GM19238 (cell line): ENCODE results near the gene RIMS1.
A peak's percentile ranks its signal among the peaks of the same experiment; 100 is the strongest.

Experiments used
- DNase-seq: peaks from one replicate; pipeline ENCODE4 v3.0.0; 2011; ENCODE audit warnings: low spot score; ENCODE audit not compliant: insufficient read length

Gene RIMS1

GRCh38 chr6:72081871-72082270, 195.5 kb downstream of the RIMS1 start:
- DNase-seq: no peak

DNA sequence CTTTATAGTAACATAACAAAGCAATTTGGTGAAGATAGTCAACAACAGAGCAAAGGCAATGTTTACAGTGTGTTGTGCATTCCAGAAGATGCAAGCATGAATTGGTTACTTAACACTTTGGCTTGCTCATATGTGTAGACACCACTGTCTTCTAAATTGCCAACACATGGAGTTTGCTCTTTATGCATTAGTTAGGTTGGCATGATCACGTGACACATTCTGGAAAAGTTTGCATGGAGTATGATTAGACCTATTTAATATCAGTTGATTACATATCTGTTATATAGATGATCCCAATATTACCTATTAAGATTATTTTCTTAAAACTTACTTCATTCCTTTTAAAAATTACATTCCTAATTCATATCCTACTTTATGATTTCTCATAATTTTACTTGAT, 197.6 kb downstream of the RIMS1 start:
- DNase-seq: no peak

DNA sequence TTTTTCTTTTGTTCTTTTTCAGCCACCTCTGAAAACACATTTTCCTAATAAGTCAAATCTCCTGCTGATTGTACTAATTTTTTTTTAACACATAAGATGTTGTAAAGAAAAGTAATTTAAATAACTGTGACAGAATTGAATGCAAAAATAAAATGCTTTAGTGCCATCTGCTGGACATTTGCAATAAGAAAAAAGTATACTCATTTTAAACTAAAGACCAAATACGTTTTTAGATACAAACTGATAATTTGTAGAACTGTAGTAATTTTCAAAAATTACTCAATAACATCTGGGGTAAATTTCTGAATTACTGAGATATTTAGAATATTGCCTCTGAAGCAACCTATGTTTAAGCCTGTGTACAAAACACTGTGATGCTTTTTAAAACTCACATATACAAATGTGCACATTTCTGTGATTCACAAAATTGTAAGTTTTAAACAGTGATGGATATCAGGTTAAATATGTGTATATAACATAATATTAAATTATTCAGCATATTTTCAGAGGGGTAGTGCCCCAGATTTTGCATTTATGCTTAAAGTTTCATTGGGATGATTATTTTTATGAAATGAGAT, 198.7 kb downstream of the RIMS1 start:
- DNase-seq: no peak

- no peak for DNase-seq
Observed at GRCh38 chr6:72094506-72094905, 208.2 kb downstream of the RIMS1 start.

GRCh38 chr6:72102561-72102960, 216.2 kb downstream of the RIMS1 start:
- DNase-seq: no peak

DNA sequence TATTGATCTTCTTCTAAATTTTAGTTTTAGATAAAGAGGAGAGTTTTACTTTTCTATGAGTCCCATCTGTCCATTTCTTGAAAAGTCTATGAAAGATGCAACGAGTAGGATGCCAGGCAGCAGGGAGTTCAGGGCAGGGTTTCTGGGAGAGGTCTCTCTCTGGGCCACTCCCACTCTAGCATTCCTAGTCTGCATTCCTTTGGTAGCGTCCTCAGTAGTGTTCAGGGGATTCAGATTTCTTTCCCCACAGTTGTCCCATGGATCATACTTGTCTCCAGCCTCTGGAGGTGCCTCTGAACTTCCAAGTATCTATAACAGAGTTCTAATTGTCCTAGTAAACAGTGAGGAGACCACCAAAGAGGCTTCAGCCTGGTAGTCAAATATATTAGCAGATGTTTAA, 225.3 kb downstream of the RIMS1 start:
- DNase-seq: no peak

DNA sequence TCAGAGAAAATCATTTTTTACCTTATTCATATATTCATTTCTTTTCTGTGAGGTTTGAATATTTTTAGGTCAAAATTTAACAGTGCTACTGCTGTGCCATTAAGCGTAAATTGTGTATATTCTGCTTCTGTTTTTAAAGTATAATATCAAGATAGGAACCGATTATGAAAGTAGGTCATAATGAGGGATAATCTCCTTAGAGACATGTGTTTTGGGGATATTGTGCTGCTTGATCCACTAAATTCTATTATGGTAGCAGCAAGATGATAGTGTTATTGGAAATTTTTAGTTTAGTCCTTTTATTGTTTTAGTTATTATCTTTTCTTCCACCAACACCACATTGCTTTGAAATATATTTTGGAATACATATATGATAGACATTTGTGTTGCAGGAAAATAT, 244.0 kb downstream of the RIMS1 start:
- no peak for DNase-seq

GRCh38 chr6:72132427-72132826, 246.1 kb downstream of the RIMS1 start:
- no peak for DNase-seq

- no peak for DNase-seq
Observed at GRCh38 chr6:72132851-72133250, 246.5 kb downstream of the RIMS1 start.

GRCh38 chr6:72133324-72133723, 247.0 kb downstream of the RIMS1 start:
- no peak for DNase-seq

DNA sequence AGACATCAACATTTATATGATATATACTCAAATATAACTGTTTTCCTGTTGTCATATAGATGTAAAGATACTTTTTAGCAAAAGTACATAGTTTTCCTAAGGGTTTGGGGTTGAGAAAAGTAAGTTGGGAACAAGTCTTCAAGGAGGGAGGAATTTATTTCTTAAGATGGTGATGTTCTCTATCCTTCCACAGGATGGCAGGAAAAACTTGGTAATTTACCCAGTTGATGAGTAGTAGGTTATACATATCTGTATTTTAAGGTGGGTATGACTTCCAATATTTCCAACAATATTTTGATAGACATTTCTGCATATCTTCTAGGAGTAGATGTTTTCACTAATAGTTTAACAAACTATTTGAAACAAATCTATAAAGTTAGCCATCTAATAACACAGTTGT, 254.4 kb downstream of the RIMS1 start:
- DNase-seq: no peak

GRCh38 chr6:72149715-72150114, 263.4 kb downstream of the RIMS1 start:
- DNase-seq: no peak

- DNase-seq: no peak
Observed at GRCh38 chr6:72151742-72152141, 265.4 kb downstream of the RIMS1 start.

DNA sequence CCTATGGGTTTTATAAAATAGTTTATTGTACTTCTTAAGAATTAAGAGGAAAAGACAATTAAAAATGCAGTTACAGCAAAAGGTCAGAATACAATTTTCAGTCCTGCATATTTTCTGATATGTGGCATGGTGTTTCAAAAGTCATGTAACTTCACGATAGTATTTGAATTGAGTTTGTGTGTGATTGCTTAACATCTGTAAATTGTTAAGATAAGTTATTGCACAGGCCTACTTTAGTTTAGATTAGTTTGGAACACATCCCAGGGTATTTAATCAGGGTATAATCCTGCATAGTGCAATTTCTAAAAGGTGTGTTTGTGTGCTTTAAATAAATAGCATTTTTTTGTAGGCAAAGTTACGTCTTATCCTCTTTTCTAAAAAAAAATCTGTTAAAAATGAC, 289.6 kb downstream of the RIMS1 start:
- DNase-seq: no peak

- peak; percentile 2 for DNase-seq
Observed at GRCh38 chr6:72182337-72183246, 296.2 kb downstream of the RIMS1 start.

GRCh38 chr6:72203983-72204382, 317.6 kb downstream of the RIMS1 start:
- DNase-seq: no peak

GRCh38 chr6:72205500-72205899, 319.1 kb downstream of the RIMS1 start:
- DNase-seq: no peak

DNA sequence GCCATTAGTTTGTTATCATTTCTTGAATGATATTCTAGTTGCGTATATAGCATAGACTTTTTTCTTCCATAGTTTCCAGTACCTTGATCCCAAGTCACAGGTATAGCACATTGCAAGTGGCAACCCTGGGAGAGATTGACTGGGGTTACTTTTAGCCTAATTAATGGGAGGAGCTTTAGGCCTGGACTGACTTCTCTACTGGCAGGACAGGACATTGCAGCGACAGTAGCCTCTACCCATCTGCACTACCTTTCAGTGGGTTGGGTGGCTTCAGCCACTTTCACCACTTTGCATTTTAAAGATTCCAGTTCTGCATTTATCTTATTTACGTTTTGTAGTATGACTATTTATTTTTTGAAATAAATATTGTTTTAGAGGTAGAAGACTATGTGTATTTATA, 320.3 kb downstream of the RIMS1 start:
- DNase-seq: no peak

DNA sequence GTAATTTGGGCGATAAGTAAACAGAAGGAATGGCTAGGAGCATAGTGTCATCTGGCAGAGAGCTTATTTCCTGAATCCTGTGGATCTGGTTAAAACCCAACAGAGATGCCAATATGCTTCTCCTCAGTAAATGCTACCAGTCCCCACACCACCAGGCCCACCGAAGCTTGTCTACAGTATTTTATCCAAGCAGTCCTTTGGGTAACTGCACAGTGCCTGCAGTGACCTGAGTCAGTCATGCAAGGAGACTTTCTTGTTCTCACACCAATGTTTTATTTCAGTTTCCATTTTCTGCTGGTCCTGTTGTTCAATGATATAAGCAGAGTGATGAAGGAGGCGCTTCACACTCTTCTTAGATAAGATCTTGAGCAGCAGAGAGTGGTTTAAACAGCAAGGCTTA, 326.3 kb downstream of the RIMS1 start:
- no peak for DNase-seq

- no peak for DNase-seq
Observed at GRCh38 chr6:72213654-72214053, 327.3 kb downstream of the RIMS1 start.

- DNase-seq: no peak
Observed at GRCh38 chr6:72216222-72217068, 330.1 kb downstream of the RIMS1 start.

DNA sequence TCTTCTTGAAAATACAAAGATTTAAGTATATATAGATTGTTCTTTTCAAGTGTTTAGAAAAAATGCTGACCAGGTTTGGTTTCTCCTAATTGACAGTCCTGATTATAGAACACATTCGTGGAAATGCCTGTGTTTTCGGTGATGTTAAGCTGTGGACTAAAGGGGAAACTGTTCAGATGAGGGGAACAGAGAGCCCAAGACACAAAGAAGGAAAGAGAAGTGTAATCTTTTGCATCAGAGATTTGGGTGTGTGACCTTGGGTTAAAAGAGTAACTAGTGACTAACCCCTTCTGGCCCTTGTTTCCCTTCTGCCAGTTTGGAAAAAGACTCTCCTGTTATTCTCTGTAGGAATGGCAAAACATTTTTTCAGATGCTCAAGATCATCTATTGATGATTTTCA, 331.3 kb downstream of the RIMS1 start:
- no peak for DNase-seq
